Activated CD4-positive, CD25-positive, alpha-beta regulatory T cell (primary cell): Measurements from ENCODE around the gene BICDL2.

Experiments used
- DNase-seq, 4 experiments: peaks; one replicate each; lab custom pipeline; 2025; lab: John Stamatoyannopoulos, UW

The BICDL2 gene

GRCh38 chr16:2983706-2984136 lies 53.0 kb downstream of the BICDL2 start:
- DNase-seq, result peak; percentile 40 to 53 (median 44)

DNA sequence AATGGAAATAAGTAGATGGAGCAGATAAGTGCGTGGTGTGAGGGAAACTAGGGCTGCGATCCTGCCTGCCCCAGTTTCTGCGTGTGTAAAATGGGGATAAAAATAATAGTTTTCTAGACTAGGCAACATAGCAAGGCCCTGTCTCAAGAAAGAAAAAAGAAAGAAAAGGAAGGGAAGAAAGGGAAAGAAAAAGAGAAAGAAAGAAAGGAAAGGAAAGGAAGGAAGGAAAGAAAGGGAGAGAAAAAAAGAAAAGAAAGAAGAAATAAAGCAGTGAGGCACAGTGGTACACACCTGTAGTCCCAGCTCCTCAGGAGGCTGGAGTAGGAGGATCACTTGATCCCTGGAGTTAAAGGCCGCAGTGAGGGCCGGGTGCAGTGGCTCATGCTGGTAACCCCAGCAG lies 54.3 kb downstream of the BICDL2 start:
- DNase-seq, result no peak

DNA sequence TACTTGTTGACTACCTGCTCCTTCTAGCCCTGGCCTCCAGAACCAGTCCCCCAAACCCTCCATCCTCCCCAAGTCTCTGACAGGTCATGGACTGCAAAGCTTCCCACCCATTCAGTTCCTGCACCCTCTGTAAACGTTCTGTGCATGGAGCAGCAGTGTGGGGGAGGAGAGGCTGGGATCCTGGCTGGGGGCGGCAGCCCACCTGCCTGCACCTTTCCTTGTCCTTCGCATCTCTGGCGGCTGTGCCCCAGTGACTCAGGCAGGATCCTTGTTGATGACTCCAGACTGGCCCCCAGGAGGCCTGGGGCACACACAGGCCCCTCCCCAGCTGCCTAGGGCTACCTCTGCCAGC lies 54.9 kb downstream of the BICDL2 start:
- no peak for DNase-seq

GRCh38 chr16:2981177-2981898 lies 55.4 kb downstream of the BICDL2 start:
- no peak for DNase-seq

- DNase-seq, result peak; percentile 88 to 92 (median 90)
Observed at GRCh38 chr16:2980227-2981176, 56.2 kb downstream of the BICDL2 start, which contains the start of gene PKMYT1. PKMYT1 (minus strand) TSS chr16:2980446; CDS start chr16:2979657, 789 bp downstream.

DNA sequence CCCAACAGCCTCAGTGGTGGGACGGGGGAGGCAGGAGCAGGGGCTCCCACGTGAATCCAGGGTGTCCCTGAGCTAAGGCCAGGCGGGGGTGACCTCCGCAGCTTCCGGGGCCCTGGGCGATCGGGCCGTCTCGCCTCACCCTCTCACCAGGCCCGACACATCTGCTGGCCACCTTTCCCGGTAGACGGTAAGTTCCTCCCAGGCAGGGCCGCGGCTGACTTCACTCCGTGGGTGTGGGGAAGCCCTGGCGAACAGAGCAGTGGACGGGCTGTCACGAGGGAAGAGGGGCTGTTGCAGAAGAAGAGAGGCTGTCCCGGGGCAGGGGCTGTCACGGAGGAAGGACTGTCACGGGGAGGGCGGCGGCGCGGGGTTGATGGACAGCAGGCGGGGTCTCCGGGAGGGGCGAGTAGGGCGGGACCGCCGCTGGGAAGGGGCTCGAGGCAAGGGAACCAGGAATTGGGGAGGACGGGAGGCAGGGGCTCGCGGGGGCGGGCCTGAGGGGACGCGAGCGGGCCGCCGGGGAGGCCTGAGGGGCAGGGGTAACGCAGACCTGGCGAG lies 57.0 kb downstream of the BICDL2 start:
- DNase-seq, result no peak
